Spleen (tissue), 7 donors: ENCODE results near the gene CAND2.

ENCODE experiments used
- POLR2A ChIP-seq, 3 donors: fragments of 450-650 bp; IDR thresholded peaks; one replicate each; pipeline ENCODE4 v1.5.1; 2017; ENCODE audit warnings: antibody characterized with exemption in 3 of 3, mild to moderate bottlenecking in 1 of 3
- TF ChIP-seq, protein P1 (sequence below), 11 experiments: fragments of 200-600 bp in 7 of 11; fragments of 450-650 bp in 4 of 11; sonication (generic) in 4 of 11; IDR thresholded peaks in 8 of 11; conservative IDR thresholded peaks in 3 of 11; 1 replicate in 7 of 11; 2 replicates in 4 of 11; pipeline versions ENCODE4 v1.4.0 to v1.8.0; 2016 to 2021; ENCODE audit warnings: antibody characterized with exemption in 11 of 11, inconsistent platforms in 4 of 11, mild to moderate bottlenecking in 1 of 11
- donor health status: DM: no; HTN: no; CAD: no; lungs with moderate emphysema.
- donor health status: DM: no; HTN: no; CAD: no.
- donor health status: DM: no; HTN: no; CAD: no.

DNA sequence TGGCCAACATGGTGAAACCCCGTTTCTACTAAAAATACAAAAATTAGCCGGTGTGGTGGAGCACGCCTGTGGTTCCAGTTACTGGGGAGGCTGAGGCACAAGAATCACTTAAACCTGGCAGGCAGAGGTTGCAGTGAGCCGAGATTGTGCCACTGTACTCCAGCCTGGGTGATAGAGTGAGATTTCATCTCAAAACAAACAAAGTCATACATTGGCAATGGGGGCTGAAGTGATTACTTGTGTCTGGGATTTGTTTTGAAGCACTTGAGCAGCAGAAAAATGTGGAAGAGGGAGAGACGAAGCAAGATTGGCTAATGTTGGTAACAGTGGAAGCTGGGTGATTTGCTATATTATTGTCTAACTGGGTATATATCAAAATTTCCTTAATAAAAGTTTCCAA, 24.0 kb upstream of the CAND2 start:
- TF ChIP-seq, protein P1, sequence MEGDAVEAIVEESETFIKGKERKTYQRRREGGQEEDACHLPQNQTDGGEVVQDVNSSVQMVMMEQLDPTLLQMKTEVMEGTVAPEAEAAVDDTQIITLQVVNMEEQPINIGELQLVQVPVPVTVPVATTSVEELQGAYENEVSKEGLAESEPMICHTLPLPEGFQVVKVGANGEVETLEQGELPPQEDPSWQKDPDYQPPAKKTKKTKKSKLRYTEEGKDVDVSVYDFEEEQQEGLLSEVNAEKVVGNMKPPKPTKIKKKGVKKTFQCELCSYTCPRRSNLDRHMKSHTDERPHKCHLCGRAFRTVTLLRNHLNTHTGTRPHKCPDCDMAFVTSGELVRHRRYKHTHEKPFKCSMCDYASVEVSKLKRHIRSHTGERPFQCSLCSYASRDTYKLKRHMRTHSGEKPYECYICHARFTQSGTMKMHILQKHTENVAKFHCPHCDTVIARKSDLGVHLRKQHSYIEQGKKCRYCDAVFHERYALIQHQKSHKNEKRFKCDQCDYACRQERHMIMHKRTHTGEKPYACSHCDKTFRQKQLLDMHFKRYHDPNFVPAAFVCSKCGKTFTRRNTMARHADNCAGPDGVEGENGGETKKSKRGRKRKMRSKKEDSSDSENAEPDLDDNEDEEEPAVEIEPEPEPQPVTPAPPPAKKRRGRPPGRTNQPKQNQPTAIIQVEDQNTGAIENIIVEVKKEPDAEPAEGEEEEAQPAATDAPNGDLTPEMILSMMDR (IDR thresholded peaks at IDR 0.05 in 8 of 11, conservative IDR thresholded peaks at IDR 0.05 in 3 of 11) = no peak
- TF ChIP-seq POLR2A (IDR thresholded peaks at IDR 0.05) = no peak
